TTC549 (cell line): ENCODE data around the gene NKX2-1.

Source experiments
- FAIRE-seq: peaks from 2 replicates; lab custom pipeline; 2012; peaks lifted over from hg19 to GRCh38; lab: Jason Lieb, UNC

The NKX2-1 gene

DNA sequence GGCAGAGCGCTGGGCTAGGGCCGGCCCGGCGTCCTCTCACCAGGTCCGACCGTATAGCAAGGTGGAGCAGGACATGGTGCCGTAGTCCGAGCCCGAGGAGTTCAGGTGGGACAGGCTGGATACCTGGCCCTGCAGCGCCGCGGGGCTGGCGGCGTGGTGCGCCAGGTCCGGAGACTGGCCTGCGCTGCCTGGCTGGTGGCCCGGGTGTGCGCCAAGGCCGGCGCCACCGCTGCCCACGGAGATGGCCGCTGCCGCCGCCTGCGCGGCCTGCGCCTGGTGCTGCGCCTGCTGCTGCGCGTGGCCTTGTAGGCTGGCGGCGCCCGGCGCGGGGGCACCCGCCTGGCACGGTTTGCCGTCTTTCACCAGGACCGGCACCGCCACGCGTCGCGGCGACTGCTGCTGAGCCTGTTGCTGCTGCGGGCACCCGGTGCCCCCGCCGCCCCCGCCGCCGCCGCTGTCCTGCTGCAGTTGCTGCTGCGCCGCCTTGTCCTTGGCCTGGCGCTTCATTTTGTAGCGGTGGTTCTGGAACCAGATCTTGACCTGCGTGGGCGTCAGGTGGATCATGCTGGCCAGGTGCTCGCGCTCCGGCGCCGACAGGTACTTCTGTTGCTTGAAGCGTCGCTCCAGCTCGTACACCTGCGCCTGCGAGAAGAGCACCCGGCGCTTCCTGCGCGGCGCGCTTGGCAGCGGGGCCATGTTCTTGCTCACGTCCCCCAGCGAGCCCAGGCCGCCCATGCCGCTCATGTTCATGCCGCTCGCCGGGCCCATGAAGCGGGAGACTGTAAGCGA is 2.6 kb downstream of the NKX2-1 start:
- no peak for FAIRE-seq

DNA sequence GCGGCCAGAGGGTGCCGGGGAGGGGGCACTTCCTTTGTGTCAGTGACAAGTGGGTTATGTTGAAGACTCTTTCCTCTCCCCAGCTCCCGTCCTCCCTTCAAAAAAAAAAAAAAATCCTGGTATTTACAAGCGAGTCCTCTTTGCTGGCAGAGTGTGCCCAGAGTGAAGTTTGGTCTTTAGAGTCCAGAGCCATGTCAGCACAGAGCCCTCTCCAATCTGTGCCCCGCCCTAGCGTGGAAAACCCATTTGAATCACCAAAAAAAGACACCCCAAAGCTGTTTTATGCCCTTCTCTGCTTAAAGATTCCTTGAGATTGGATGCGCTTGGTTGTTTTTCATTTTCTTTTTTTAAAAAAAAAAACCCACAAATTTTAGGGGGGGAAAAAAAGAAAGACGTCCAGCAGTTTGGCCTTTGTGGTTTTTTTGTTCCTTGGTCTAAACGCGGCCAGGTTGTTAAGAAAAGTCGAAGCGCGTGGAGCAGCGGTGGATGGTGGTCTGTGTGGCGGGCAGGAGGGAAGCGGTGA is 3.3 kb downstream of the NKX2-1 start:
- no peak for FAIRE-seq

GRCh38 chr14:36515896-36516718 is 3.9 kb downstream of the NKX2-1 start:
- no peak for FAIRE-seq

GRCh38 chr14:36515105-36515593 is 4.9 kb downstream of the NKX2-1 start:
- FAIRE-seq, result no peak

- FAIRE-seq, result no peak
Observed at GRCh38 chr14:36514278-36515104, 5.5 kb downstream of the NKX2-1 start.

DNA sequence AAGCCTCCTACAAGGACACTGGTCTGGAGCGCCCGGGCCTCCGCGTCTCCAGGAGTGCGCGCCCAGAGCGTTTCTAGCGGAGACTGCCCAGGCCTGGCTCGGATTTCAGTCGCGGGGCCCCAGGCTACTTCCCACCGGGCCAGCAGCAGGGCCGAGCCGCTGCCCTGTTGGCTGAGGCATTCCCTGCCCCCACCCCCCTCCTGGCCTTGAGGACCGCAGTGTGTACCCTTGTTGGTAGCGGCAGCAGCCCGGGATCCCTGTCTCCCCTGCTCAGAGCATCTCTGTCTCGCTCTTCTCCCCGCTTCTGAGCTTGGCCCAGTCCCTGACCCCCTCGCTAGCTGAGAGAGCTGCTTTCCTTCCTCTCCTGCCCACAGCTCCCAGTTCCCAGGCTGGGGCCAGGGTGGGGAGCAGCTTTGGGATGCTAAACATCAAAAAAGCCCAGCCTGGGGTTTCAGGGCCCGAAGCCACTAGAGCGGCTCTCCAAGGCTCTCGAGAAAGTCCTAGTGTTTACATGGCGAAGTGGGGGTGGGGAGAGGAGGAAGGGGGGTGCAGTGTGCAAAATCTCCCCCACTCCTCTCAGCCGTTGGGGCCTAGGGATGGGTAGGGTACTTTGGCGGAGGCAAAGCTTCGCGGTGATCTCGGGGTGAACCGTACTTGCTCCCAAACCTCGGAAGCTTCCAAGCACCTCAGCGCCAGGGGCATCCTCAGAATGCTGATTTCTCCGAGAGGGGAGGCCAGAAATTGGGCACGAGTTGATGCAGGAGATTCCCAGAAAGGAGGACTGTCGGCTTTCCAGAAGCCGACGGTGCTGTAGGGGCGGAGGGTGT is 6.4 kb downstream of the NKX2-1 start:
- FAIRE-seq, result no peak

DNA sequence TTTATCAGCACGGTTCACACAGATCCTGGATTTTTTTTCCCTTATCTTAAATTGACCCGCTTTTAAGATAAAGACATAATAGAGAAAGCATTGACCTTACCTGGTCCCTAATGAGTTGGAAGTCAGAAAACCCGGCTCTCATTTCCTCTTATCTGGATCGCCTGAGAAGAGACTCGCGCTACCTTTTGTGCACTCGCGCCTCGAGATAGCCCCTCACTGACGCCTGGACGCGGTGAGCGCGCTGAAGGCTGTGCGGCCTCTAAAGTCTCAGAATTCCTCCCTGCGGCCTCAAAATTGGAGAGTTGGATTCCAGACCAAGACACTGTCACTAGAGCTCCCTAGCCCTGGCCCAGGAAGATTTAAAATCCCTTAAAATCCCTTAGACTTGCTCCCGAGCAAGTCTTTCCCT is 7.0 kb downstream of the NKX2-1 start:
- FAIRE-seq, result no peak

DNA sequence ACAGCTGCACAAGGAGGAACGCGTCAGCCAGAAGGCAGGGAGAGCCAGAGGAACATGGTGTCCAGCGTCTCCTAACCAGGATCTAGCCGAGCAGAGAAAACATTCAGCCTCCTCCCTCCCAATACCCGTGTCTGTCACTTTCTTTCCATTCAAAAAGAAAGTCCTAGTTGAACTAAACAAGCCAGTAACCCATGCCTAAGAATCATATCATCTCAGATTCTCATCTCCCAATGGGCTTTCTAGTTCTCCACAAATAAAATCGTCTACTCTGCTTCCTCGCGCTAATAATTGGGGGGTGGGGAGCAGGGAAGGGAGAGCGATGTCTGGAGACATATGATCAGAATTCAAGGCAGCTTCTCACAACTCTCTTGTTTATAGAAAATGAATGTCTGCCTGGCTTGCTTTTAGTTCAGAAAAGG is 7.4 kb downstream of the NKX2-1 start:
- no peak for FAIRE-seq

DNA sequence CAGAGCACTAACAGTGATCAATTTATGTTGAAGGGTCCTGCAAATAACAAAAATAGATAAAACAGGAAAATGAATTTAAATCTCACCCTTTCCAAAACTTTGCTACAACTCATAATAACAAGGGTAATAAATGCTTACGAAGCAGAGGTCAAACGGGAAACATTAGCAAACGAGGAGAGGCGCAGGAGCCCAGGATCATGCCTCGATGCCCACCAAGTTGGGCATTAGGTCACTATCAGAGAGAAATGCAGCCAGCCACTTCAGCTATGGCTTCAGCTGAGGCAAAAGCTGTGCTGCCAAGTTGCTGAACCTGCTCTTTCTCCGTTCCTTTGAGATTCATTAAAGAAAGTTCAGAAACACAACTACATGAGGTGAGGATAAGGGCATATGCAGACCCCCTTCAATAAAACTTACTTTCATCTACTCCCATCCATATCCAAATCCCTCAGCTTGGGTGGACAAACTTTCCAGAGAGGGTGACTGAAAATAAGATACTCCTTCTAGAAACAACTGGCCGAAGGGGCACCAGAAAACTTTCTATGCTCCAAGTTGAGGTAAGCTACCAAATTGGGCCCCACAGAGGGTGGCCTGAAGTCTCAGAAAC is 7.9 kb downstream of the NKX2-1 start:
- no peak for FAIRE-seq

DNA sequence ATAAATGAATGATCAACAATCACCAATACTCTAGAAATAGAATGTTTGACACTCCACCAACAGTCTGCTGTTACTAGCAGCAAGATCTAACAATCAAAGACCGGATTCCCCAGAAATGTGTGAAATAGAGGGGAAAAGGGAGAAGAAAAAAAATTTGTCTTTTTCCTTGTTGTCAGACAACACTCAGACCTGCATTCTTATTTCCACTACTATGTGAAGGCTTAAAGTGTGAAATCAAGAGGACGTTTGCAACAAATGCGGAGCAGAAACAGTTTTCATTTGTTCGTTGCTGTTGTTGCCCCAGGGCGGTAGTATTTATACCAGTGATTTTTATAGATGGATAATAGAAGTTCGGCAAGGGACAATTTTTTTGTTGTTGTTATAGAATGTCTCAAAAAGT is 9.2 kb downstream of the NKX2-1 start:
- FAIRE-seq, result no peak

- FAIRE-seq, result no peak
Observed at GRCh38 chr14:36510078-36510799, 9.8 kb downstream of the NKX2-1 start.

- no peak for FAIRE-seq
Observed at GRCh38 chr14:36509069-36509917, 10.7 kb downstream of the NKX2-1 start.

DNA sequence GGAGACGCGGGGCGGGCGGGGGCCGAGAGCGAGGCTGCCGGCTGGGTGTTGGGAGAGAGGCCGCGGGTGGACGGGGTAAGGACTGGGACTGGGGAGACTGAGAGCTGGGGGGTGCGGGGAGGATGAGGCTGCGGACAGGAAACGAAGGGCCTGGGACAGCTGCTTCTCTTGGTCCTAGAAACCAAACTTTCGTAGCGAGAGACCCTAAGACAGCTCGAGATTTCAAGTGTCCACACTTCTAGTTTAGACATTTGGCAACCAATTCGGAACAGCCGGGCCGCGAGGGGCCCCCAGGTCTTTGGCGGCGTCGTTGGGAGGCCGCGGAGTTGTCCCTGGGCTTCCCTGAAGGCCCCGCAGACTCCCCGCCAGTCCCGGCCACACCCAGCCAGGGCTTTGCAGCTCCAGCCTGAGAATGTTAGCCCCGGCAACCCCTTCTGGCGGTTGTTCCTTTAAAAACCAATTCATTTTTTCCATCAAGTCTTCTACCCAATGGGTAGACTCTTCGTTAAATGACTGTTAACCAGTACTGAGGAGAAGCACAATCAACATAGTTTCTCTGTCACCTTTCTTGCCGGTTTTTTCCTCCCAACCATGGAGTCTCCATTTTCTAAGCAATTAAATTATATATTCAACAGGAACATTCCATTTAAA is 11.5 kb downstream of the NKX2-1 start:
- FAIRE-seq, result no peak

- FAIRE-seq, result no peak
Observed at GRCh38 chr14:36507847-36508417, 12.1 kb downstream of the NKX2-1 start.

- FAIRE-seq, result no peak
Observed at GRCh38 chr14:36506732-36507614, 13.1 kb downstream of the NKX2-1 start.

- FAIRE-seq, result no peak
Observed at GRCh38 chr14:36505892-36506731, 13.9 kb downstream of the NKX2-1 start.
